Measurements from ENCODE around the gene TECPR1. TPM values are rescaled to one million over a fixed set of nuclear protein-coding genes. Genes with fewer than 3 reads are reported as not detected.

Gene TECPR1
- total RNA-seq, 1 donor, result 21.6 TPM

DNA sequence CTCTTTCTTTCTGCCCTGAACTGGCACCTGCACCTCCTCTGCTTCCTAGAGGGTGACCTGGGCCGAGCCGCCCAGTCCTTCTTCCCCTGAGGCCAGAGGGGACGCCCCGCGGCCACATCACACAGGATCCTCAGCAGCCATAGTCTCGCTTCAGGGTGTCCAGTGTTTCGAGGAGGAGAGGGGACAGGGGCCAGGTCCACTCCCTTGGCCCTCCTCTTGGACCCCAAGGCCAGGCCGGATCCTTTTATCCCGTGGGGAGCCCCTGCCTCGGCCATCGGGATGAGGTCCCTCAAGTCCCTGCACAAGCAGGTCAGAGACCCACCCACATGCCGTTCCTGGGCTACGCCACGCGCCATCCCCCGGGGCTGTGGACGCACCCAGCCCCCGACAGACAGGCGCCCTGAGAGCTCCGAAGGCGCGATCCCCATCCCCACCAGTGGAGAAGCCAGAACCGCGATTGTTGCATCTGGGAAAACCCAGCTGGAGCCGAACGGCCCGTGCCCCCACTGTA is 37.2 kb downstream of the TECPR1 start:
- DNase-seq (ENCODE audit: low read depth), result no peak
- no peak overlapping the region for H3K4me3 ChIP-seq (ENCODE audit: low read depth, low read length)
- TF ChIP-seq CTCF (IDR thresholded peaks at IDR 0.05; ENCODE audit: insufficient read depth, low read depth, low read length), result no peak

DNA sequence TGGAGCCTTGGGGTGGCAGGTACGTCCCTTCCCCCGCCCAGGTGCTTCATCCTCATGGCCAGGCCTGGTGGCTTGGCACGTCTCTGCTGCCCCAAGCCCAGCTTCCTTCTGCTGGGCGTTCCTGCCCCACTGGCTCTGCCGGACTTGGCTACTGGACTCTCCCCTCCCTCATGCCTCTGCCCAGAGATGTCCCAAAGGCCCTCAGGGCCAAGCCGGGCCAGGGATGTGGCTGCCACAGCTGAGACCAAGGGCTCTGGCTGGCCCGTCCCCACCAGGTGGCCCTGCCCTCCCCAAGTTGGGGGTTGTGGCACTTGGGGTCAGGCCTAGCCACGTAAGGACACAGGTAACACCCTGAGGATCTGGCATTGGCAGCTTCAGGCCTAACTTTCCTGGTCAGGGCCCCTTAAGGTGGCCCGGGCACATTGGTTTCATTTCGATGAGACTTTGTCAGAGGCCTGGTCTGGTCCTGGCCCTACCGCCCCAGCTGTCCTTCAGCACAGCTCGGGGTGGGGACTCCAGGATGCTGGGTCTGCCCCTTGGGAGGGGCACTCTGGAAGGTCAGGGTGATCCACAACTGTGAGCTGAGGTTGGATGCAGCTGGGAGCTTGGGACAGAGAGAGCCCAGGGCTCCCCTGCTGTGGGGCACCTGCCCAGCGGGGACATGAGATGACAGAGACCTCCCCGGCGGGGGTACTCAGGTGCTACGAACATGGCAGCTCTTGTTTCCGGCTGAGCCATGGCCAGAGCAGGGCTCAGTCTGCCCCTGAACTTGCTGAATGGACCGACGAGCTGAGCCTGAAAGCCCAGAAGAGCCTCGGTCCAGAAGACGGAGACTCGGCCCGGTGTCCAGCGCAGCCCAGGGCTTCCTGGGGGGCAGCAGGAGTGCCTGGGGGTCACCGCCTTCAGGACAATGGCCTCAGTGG is 37.9 kb downstream of the TECPR1 start:
- no peak for TF ChIP-seq CTCF (IDR thresholded peaks at IDR 0.05; ENCODE audit: insufficient read depth, low read depth, low read length)
- DNase-seq (ENCODE audit: low read depth), result no peak

GRCh38 chr7:98213296-98213887 is 38.6 kb downstream of the TECPR1 start:
- TF ChIP-seq CTCF (IDR thresholded peaks at IDR 0.05; ENCODE audit: insufficient read depth, low read depth, low read length), result no peak
- DNase-seq (ENCODE audit: low read depth), result no peak
- H3K4me3 ChIP-seq (ENCODE audit: low read depth, low read length), result no peak overlapping the region

More for the DNA sequence above, 37.9 kb downstream of the TECPR1 start:
- H3K4me3 ChIP-seq (ENCODE audit: low read depth, low read length), result no peak overlapping the region

GRCh38 chr7:98212532-98213041 is 39.4 kb downstream of the TECPR1 start:
- no peak for DNase-seq (ENCODE audit: low read depth)
- no peak for TF ChIP-seq CTCF (IDR thresholded peaks at IDR 0.05; ENCODE audit: insufficient read depth, low read depth, low read length)
- no peak overlapping the region for H3K4me3 ChIP-seq (ENCODE audit: low read depth, low read length)

DNA sequence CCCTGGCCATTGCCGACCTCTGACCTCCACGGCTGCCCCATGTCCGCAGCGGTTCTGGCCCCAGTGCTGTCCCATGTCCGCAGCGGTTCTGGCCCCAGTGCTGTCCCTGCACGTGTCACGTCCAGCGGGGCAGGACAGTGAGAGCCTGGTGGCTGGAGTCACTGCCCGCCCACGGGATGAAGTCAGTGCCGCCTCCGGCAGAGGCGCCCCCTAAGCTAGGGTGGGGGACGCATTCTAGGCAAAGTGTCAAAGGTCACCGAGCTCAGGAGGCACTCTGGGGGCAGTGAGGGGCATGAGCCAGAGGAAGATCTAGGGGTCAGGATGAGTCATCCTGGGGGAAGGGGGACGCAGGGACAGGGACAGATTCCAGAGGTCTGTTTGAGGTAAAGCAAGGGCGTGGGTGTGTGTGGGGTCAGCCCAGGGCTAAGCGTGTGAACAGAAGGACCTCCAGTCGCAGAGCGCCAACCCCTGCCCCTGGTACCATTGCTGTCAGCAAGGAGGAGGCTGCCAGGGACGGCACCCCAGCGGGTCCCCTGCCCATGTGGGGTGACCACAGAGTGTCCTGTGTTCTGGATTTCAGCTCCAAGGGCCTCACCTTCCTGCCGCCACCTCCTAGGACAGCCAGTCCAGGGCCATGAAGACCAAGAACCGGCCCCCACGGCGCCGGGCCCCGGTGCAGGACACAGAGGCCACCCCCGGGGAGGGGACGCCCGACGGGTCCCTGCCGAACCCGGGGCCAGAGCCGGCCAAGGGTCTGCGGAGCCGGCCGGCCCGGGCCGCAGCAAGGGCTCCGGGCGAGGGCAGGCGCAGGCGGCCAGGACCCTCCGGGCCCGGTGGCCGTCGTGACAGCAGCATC is 40.1 kb downstream of the TECPR1 start:
- H3K4me3 ChIP-seq (ENCODE audit: low read depth, low read length), result peak overlapping the region; percentile 40
- DNase-seq (ENCODE audit: low read depth), result no peak
- TF ChIP-seq CTCF (IDR thresholded peaks at IDR 0.05; ENCODE audit: insufficient read depth, low read depth, low read length), result no peak

DNA sequence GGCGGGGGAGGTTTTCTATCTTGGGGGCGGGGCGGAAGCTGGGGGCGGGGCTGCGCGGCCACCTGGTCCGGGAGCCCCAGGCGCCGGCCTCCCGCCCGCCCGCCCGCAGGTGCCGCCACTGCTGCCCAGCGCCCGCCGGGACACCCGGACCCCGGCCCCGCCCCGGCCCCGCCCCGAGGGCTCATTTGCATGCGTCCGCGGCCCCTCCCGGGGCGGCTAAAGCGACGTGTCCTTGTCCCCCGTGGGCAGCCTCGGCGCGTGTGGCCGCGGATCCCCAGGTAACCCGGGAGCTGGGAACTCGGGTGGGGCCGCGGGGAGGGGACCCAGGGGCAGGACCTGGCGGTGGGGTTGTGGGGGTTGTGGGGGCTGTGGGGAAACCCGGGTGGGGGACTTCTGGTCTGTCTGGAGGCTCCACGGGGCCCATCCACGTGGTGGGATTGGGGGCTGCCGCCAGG is 40.8 kb downstream of the TECPR1 start, which contains the start of gene BHLHA15:
BHLHA15 (plus strand) TSS at position 219 of the 455 bp plus-strand sequence. CDS start 871 bp downstream, outside the sequence.
- H3K4me3 ChIP-seq (ENCODE audit: low read depth, low read length), result peak within 1 kb of the TSS; percentile 52
- DNase-seq (ENCODE audit: low read depth), result no peak
- TF ChIP-seq CTCF (IDR thresholded peaks at IDR 0.05; ENCODE audit: insufficient read depth, low read depth, low read length), result no peak
